SU-DHL-6 (cell line): ENCODE data around the gene KATNB1.
"Not testable (repeated sequence)": the region's sequence is repeated elsewhere in the genome, so short reads cannot be mapped to it uniquely, and the experiment has no call there.

Experiments
- H2AFZ ChIP-seq: fragments of 200-600 bp; sonication (generic); 2 replicates; pipeline ENCODE4 v1.6.1; 2014; ENCODE audit warnings: low read depth, mild to moderate bottlenecking, moderate library complexity, mixed read lengths, antibody characterized with exemption, low read length; ENCODE audit not compliant: severe bottlenecking
- H3F3A ChIP-seq: fragments of 200-600 bp; shearing (Covaris generic); 2 replicates; pipeline ENCODE4 v1.6.0; 2016; ENCODE audit warnings: antibody characterized with exemption, mild to moderate bottlenecking; ENCODE audit not compliant: insufficient read depth
- H3K27ac ChIP-seq: fragments of 200-600 bp; sonication (generic); 2 replicates; pipeline ENCODE4 v1.5.1; 2016; ENCODE audit warnings: low read depth, mild to moderate bottlenecking, low read length, moderate library complexity, mixed read lengths
- H3K27me3 ChIP-seq: fragments of 200-600 bp; sonication (generic), shearing (Covaris generic); 2 replicates; pipeline ENCODE4 v1.6.0; 2014; ENCODE audit warnings: mild to moderate bottlenecking, low read length
- H3K36me3 ChIP-seq: fragments of 200-600 bp; sonication (generic); 2 replicates; pipeline ENCODE4 v1.6.1; 2014; ENCODE audit warnings: mild to moderate bottlenecking, low read length, mixed read lengths
- H3K4me2 ChIP-seq: fragments of 300-600, 200-600 bp; shearing (Covaris generic), sonication (generic); 2 replicates; pipeline ENCODE4 v1.6.0; 2014; ENCODE audit warnings: low read length, low read depth, mild to moderate bottlenecking; ENCODE audit not compliant: poor library complexity, severe bottlenecking
- H3K4me3 ChIP-seq: fragments of 200-600 bp; sonication (generic); 2 replicates; pipeline ENCODE4 v1.5.1; 2014; ENCODE audit warnings: antibody characterized with exemption, low read length, mild to moderate bottlenecking, mixed read lengths; ENCODE audit not compliant: insufficient read depth, poor library complexity, severe bottlenecking
- H3K79me2 ChIP-seq: fragments of 200-600 bp; sonication (generic); 2 replicates; pipeline ENCODE4 v1.6.1; 2014; ENCODE audit warnings: mild to moderate bottlenecking, low read length, moderate library complexity; ENCODE audit not compliant: insufficient read depth
- H3K9ac ChIP-seq: fragments of 200-600 bp; sonication (generic); 2 replicates; pipeline ENCODE4 v1.7.0; 2014; ENCODE audit warnings: mild to moderate bottlenecking, low read length
- H3K9me2 ChIP-seq: fragments of 200-600 bp; sonication (generic); replicated peaks from 2 replicates; pipeline ENCODE4 v1.6.1; 2014; ENCODE audit warnings: low read length; ENCODE audit not compliant: insufficient read depth
- H3K9me3 ChIP-seq: fragments of 200-600 bp; sonication (generic); 2 replicates; pipeline ENCODE4 v1.6.1; 2014; ENCODE audit warnings: low read length, mixed read lengths; ENCODE audit not compliant: insufficient read depth
- H4K20me1 ChIP-seq: fragments of 200-600 bp; sonication (generic); 2 replicates; pipeline ENCODE4 v1.6.1; 2014; ENCODE audit warnings: low read depth, mild to moderate bottlenecking, antibody characterized with exemption, low read length, moderate library complexity, mixed read lengths
- CTCF ChIP-seq: fragments of 200-600 bp; sonication (generic); IDR thresholded peaks from one replicate; pipeline ENCODE4 v1.5.1; 2017; ENCODE audit warnings: antibody characterized with exemption, mild to moderate bottlenecking, low read length, moderate library complexity; ENCODE audit not compliant: insufficient read depth, poor library complexity, severe bottlenecking
- EZH2phosphoT487 ChIP-seq: fragments of 200-600 bp; sonication (generic), shearing (Covaris generic); conservative IDR thresholded peaks from 2 replicates; pipeline ENCODE4 v1.6.1; 2018; ENCODE audit warnings: mild to moderate bottlenecking, antibody characterized with exemption, low read length, moderate library complexity, mixed read lengths

KATNB1 gene

GRCh38 chr16:57781741-57782606 is 46.4 kb downstream of the KATNB1 start:
- H3K9me3 ChIP-seq: no peaks in the 10 kb centered on the region
- no peak overlapping the region for H3K4me3 ChIP-seq
- H2AFZ ChIP-seq: no peak overlapping the region
- H3K9me2 ChIP-seq: no peaks in the 10 kb centered on the region
- no peaks in the 10 kb centered on the region for H3K36me3 ChIP-seq
- H4K20me1 ChIP-seq: no peaks in the 10 kb centered on the region
- H3K27me3 ChIP-seq: no peaks in the 10 kb centered on the region
- no peak for TF ChIP-seq CTCF
- TF ChIP-seq EZH2phosphoT487: no peak
- H3F3A ChIP-seq: no peaks in the 10 kb centered on the region
- H3K27ac ChIP-seq: no peak overlapping the region
- no peak overlapping the region for H3K9ac ChIP-seq
- H3K4me2 ChIP-seq: no peak overlapping the region
- H3K79me2 ChIP-seq: no peaks in the 10 kb centered on the region

GRCh38 chr16:57782607-57783055 is 47.1 kb downstream of the KATNB1 start:
- H3K9ac ChIP-seq, H3K4me3 ChIP-seq, H3K27ac ChIP-seq, H4K20me1 ChIP-seq, H3K79me2 ChIP-seq, H2AFZ ChIP-seq, H3K27me3 ChIP-seq, H3K9me2 ChIP-seq, H3K9me3 ChIP-seq, H3F3A ChIP-seq, H3K36me3 ChIP-seq, H3K4me2 ChIP-seq: not testable (repeated sequence)

GRCh38 chr16:57783116-57783515 is 47.5 kb downstream of the KATNB1 start:
- Histone ChIP-seq H2AFZ (no peak overlapping the region), H3K9ac (no peak overlapping the region), H3K4me2 (no peak overlapping the region), H3K9me3 (no peaks in the 10 kb centered on the region), H3K36me3 (no peaks in the 10 kb centered on the region), H4K20me1 (no peaks in the 10 kb centered on the region), H3K27me3 (no peaks in the 10 kb centered on the region), H3K9me2 (no peaks in the 10 kb centered on the region), H3K4me3 (no peak overlapping the region), H3F3A (no peaks in the 10 kb centered on the region), H3K27ac (no peak overlapping the region), H3K79me2 (no peaks in the 10 kb centered on the region)
- TF ChIP-seq CTCF (no peak), EZH2phosphoT487 (no peak)

- no peaks in the 10 kb centered on the region for H3K27me3 ChIP-seq
- TF ChIP-seq CTCF (no peak), EZH2phosphoT487 (no peak)
- H3F3A ChIP-seq: no peaks in the 10 kb centered on the region
- H3K79me2 ChIP-seq: no peaks in the 10 kb centered on the region
- H3K9me2 ChIP-seq: no peaks in the 10 kb centered on the region
- no peaks in the 10 kb centered on the region for H3K36me3 ChIP-seq
- H3K4me3 ChIP-seq: no peak overlapping the region
- no peaks in the 10 kb centered on the region for H3K9me3 ChIP-seq
- H3K9ac ChIP-seq: no peak overlapping the region
- no peak overlapping the region for H3K27ac ChIP-seq
- no peak overlapping the region for H3K4me2 ChIP-seq
- H4K20me1 ChIP-seq: no peaks in the 10 kb centered on the region
- H2AFZ ChIP-seq: no peak overlapping the region
These were observed 48.3 kb downstream of the KATNB1 start for GRCh38 chr16:57783883-57784282.
